ENCODE results near the gene SCGN.

Gene SCGN, protein sequence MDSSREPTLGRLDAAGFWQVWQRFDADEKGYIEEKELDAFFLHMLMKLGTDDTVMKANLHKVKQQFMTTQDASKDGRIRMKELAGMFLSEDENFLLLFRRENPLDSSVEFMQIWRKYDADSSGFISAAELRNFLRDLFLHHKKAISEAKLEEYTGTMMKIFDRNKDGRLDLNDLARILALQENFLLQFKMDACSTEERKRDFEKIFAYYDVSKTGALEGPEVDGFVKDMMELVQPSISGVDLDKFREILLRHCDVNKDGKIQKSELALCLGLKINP

DNA sequence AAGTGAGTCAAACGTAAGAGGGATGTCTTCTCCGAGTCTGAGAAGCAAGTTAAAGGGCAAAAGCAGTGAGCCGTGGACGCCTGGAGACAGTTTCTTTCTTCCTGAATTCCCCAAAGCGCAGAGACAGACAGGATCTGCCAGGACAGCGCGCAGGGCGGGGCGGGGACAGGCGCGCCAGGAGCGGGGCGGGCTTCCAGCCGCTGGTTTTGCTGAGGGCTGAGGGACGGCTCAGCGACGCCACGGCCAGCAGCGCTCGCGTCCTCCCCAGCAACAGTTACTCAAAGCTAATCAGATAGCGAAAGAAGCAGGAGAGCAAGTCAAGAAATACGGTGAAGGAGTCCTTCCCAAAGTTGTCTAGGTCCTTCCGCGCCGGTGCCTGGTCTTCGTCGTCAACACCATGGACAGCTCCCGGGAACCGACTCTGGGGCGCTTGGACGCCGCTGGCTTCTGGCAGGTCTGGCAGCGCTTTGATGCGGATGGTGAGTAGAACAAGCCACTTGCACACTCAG lies at the start of gene SCGN:
Gene SCGN, plus strand, starts transcription at position 209 of the 509 bp plus-strand sequence. Its CDS starts 189 bp downstream, at position 398.
- peak; percentile 13 for DNase-seq (ENCODE audit: low spot score)

DNA sequence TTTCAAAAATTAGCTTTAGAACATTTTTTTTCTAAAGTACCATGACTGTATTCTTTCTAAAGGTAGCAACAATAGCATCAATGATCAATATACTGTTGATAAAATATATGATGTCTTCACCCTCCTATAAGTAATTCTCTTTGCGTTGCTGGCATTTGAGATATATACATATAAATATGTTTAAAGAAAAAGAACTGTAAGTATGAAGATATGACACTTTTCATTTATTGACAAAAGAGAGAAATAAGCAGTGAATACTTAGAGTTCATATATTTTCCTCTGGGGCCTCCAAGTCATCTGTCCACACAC lies 49.4 kb upstream of the SCGN start:
- DNase-seq (ENCODE audit: low spot score), result no peak

- no peak for DNase-seq (ENCODE audit: low spot score)
Observed at GRCh38 chr6:25603251-25603650, 48.8 kb upstream of the SCGN start.

DNA sequence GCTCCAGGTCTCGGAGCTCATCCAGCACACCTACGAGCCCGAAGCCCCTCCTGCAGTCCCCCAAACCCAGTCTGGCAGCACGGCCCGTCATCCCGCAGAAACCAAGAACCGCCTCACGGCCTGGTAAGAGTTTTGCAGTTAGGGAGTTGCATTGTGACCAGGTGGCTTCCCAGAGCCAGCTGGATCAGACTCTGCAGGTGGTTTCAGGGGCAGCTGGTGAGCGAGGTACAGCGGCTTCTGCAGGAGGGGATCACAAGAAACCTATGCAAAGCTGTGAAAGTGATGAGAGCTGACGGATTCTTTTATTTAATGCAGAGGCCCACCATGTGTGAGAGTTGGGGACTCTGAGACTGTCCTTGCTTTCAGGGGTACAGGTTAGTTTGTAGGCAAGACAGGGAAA lies 45.9 kb upstream of the SCGN start:
- no peak for DNase-seq (ENCODE audit: low spot score)

GRCh38 chr6:25608558-25609174 lies 43.3 kb upstream of the SCGN start:
- peak; percentile 9 for DNase-seq (ENCODE audit: low spot score)

- DNase-seq (ENCODE audit: low spot score), result no peak
Observed at GRCh38 chr6:25612666-25613065, 39.3 kb upstream of the SCGN start.

DNA sequence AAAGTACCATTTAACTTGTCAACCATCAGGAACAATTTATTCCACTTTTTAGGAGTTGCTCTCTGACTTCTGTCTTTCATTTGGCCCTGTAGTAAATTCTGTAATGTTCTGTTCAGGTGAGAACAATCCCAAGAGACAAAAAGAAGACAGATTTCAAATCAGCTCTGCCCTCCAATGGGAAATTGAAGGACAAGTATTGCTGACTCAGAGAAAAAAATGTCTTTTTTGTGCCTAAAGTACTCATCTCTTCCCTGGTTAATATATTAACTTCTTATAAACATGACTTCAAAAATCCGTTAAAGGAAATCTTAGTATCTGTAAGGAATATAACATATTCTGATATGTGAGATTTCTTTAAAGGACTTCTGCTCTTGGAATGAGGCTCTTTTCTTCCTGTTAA lies 38.6 kb upstream of the SCGN start:
- DNase-seq (ENCODE audit: low spot score), result no peak

GRCh38 chr6:25614052-25614451 lies 38.0 kb upstream of the SCGN start:
- no peak for DNase-seq (ENCODE audit: low spot score)

GRCh38 chr6:25615471-25615870 lies 36.5 kb upstream of the SCGN start:
- no peak for DNase-seq (ENCODE audit: low spot score)

- no peak for DNase-seq (ENCODE audit: low spot score)
Observed at GRCh38 chr6:25617997-25618396, 34.0 kb upstream of the SCGN start.

GRCh38 chr6:25619217-25619616 lies 32.8 kb upstream of the SCGN start:
- no peak for DNase-seq (ENCODE audit: low spot score)

GRCh38 chr6:25620391-25620790 lies 31.6 kb upstream of the SCGN start:
- DNase-seq (ENCODE audit: low spot score), result no peak

DNA sequence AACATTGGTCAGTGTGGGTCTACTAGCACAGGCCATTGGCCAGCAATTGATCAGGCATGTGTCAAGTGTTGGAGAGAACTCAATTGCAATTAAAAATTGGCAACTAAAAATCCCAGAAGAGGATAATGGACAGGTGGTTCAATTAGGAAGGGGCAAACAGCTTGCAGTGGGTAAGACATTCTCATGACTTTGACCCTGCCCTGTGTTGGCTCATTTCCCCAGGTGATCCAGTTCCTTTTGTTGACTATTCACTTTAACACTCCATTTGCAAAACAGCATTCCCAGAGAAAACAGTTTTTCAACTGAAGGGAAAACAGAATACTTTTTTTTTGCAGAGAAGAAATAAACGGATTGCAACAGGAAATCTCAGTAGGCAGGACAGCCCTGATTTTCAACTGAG lies 28.9 kb upstream of the SCGN start:
- no peak for DNase-seq (ENCODE audit: low spot score)

GRCh38 chr6:25623879-25624278 lies 28.1 kb upstream of the SCGN start:
- no peak for DNase-seq (ENCODE audit: low spot score)

DNA sequence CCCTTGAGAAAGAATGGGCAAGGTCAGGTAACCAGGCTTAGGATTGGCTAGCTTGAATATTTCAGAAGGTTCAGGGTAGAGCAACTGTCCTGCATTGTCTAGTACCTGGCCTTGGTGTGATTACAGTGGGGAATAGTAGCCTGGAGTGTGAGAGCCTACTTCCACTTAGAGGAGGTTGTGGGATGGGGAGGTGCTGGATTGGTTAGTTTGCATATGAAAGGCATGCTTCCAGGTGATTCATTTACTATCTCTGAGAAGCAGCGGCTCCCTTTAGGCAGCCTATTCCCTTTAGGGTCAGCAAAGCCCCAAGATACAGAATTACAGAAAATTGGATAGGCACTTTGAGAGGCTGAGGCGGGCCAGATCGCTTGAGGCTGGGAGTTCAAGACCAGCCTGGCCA lies 25.0 kb upstream of the SCGN start:
- no peak for DNase-seq (ENCODE audit: low spot score)

DNA sequence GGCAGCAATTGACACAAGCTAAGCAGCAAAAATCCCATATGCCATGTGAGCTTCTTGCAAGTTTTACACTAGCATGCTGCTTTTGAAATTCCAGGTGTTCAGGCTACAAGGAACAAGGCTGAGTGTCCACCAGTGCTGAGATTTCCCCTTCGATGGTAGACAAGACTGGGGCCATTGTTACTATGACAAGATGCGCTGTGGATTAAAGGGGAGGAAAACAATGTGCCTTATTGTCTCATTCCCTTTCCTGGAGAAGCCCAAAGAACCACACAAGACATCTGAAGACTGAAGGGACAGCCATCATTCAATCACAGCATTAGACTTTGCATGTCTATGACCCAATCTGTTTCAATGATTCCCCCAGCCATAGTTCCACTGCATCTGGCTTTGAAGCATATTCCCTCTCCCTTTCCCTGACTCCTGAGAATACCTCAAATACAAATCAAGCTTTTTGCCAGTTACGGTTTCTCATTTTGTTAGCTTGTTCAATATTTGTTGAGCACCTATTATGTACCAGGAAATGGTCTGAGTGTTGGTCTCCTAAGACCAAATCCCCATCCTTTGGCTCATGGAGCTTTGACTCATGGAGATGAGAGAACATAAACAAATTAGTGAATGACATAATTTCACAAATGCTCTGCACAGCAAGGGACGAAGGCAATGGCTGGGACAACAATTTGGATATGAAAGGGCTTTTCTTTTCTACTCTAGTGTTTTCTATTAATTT lies 23.4 kb upstream of the SCGN start:
- DNase-seq (ENCODE audit: low spot score), result no peak

- no peak for DNase-seq (ENCODE audit: low spot score)
Observed at GRCh38 chr6:25629198-25629576, 22.8 kb upstream of the SCGN start.

DNA sequence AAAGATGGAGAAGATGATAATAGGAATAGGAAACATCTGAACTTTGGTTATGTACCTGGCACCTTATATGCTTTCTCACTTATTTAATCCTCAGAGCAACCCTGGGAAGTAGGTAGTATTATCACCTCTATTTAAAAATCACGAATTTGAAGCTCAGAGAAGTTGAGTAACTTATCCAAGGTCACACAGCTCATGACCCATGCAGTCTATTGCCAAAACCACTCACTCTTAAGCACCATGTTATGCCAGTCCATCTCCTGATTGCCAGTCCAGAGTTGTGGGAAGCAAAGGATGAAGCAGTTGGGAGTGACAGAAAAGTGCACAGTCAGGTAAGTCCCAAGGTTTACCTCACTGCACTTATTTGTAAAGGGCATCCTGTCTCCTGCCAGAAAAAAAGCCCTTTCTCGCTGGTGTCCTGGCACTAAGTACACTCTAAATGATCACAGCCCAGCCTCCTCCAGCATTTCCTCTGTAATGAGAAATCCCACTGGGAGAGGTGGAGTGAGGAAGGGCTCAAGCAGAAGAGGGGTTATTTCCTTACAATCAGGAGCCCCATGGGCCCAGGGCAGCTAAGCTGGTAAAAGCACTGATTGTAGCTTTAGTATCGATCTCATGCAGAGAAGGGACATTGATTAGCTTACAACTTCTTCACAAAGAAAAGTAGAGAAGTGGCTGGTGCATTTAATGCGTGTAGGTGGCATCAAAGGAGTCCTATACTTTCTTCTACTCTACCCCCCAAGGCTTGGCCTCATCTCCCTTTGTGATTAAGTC lies 21.3 kb upstream of the SCGN start:
- no peak for DNase-seq (ENCODE audit: low spot score)

- DNase-seq (ENCODE audit: low spot score), result no peak
Observed at GRCh38 chr6:25635886-25636317, 16.1 kb upstream of the SCGN start.

DNA sequence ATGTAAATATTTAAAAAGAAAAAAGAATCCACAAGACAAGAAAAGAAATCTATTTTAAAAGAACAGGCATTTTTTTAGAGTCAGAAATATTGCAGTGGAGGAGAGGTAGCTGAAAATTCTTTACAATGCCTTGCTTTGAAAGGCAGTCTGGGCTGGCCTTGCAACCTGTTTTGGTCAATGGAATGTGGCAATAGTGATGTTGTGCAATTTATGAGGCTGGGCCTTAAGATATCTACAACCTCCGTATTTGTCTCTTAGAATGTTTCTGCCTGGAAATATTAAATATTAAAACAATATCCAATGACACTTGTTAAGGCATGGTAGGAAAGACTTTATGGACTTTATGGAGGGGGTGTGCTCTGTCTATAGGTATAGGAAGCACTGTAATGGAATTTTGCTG lies 14.8 kb upstream of the SCGN start:
- DNase-seq (ENCODE audit: low spot score), result no peak

DNA sequence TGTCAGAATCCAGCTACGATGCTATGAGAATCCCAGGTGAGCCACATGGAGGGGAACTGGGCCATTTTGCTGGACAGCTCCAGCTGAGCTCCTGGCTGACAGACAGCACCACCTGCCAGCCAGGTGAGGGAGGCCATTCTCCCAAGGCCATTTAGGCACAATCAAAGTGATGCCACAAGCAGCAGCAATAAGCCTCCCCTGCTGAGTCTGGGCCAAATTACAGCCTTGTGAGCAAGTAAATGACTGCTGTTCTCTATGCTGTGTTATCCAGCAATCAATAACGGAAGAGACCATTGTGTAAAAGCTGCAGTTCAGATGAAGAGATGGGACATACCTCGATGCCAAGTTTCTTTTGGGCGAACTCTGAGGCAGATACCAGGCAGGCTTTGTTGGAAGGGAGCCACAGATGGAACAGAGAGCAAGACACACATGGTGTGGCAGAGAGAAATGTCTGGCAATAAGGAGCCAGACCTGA lies 14.0 kb upstream of the SCGN start:
- DNase-seq (ENCODE audit: low spot score), result no peak

DNA sequence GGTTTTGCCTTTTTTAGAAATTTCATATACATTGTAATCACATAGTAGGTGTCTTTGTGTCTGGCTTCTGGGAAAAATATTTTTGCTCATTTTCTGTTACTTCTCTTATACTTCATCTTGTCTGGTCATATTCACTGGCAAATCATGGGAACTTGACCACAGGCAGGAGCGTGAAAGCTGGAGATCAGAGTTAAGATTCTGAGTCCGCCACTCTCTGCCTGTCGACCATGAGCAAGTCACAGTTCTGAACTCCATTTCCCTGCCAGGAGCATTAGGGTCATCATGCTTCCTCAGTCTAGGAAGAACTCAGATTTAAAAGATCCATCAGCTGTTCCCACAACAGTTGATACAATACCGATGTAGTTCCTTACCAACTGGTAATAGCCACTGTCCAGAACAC lies 12.4 kb upstream of the SCGN start:
- no peak for DNase-seq (ENCODE audit: low spot score)
